ENCODE data around the gene SPART.

- no peak for TF ChIP-seq POLR2A (IDR thresholded peaks at IDR 0.05)
- no peak for TF ChIP-seq CTCF (IDR thresholded peaks at IDR 0.05)
These were observed 22.8 kb downstream of the SPART start for GRCh38 chr13:36323408-36323807.
